GM18498 (cell line): ENCODE data around the gene TGFBR3.

ENCODE experiments used
- ATAC-seq: cut with Tn5 transposase; IDR thresholded peaks from one replicate; pipeline ENCODE4 v1.9.1; 2021; ENCODE audit warnings: mild to moderate bottlenecking, moderate library complexity; ENCODE audit not compliant: unreplicated experiment

The TGFBR3 gene

DNA sequence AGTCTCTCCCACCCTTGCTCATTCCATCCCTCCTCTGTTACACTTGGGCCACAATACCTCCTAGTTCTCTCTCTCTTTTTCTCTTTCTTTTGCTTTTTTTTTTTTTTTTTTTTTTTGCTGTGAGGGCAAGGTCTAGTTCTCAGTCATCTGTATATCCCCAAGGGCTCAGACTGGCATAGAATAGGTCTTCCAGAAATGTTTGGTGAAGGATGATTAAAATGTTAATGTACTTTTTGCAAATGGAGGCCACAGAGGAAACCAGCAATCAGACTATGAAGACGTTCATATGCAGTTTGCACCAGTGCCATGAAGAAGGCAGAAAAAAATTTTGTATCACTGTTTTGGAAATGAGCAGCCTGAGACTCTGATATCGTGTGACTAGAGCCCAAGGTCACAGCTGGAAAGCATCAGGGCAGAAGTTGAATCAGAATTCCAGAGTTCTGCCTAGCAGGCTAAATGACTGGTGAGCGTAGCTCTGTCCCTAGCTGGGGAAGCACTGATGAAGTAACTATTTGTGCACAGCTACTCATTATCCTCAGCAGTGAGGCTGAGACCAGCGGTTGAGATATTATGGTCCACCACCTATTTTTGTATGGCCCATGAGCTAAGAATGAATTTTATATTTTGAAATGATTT is 186.5 kb downstream of the TGFBR3 start:
- ATAC-seq: no peak

GRCh38 chr1:91697861-91698260 is 188.1 kb downstream of the TGFBR3 start:
- ATAC-seq: no peak

DNA sequence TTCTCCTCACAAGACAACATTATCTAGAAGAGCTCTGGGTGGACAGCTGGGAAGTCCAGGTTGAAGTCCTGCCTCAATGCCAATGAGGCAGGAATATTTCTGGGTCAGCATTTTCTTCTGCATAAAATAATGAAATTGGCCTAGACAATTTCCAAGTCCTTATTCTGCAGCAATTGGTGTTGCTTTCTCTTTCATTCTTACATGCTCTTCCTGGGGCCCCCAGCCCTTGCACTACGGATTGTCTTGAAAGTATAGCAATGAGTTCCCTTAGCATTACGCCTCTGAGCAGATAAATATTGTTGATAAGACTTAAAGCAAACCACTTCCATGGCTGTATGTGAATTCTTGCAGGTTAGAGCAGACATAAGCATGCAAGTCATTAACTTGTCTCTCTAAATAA is 188.5 kb downstream of the TGFBR3 start:
- ATAC-seq: peak; percentile 96

GRCh38 chr1:91696321-91696720 is 189.6 kb downstream of the TGFBR3 start:
- no peak for ATAC-seq

DNA sequence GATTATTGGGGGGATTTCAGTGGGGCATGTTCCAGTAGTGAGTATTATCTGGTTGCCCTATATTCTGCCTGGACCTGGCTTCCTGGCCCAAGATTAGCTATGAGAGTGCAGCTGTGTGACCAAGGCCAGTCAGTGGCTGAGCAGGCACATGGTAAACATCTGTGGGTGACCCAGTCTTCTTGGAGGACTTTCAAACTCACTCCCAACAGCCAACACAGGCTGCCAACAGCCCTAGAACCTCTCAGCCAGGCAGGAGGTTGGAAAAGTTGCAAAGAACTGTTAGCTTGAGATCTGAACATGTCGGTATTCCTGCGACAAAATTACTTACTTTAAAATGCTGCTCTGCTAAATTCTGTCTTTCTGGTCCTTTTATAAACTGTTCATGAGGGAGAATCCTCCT is 192.4 kb downstream of the TGFBR3 start:
- no peak for ATAC-seq

- ATAC-seq: no peak
Observed at GRCh38 chr1:91691525-91691924, 194.4 kb downstream of the TGFBR3 start.

DNA sequence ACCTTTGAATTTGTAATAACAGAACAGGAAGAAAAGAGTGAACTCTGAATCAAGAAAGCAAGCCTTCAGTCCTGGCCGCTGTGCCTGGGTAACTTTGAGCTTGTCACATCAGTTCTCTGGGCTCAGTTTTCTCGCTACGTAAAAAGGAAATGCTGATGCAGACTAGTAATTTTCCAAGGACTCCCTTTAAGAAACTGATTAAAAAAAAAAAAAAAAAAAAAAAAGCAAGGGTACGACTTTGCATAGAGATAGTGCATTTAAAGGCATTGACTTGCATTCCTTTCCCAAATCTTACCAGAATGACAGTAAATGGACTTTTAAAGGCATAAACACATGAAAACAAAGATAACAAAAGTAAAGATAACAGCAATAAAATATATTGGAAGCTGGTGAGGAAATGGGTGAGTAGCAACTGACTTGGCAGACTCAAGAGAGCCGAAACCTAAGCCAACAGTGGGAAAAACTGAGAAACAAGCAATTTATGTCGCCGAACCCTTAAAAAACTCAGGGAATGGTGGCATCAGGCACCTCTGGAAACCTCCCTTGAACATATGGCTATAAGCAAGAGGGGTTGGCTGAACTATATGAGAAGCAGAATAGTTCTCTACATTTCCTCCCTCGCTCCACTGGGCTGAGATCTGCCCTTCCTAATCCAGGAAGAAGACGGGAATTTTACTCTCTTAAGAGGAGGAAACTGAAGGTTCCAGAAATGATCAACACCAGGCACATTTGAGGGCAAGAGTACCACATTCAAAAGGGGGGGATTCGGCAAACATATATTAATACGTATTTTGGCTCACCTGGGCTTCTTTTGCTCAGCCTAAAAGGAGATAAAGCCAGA is 196.1 kb downstream of the TGFBR3 start:
- ATAC-seq: no peak

DNA sequence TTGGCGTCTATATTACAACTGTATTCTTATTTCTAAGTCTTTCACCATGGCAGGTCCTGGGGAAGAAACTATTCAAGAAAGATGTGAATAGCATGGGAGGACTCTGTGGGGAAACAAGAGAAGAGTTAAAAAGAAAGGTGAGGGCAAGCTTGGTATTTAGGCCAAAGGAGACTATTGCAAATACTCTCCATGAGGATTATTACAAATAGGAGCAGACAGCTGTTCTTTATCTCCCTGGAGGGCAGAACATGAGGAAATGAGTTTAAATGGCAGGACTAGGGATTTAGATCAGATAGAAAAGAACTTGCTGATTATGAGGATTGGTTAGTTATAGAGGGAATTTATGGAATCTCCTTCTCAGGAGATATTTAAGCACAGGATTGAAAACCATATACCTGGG is 198.5 kb downstream of the TGFBR3 start:
- no peak for ATAC-seq

- no peak for ATAC-seq
Observed at GRCh38 chr1:91685994-91686393, 200.0 kb downstream of the TGFBR3 start.

DNA sequence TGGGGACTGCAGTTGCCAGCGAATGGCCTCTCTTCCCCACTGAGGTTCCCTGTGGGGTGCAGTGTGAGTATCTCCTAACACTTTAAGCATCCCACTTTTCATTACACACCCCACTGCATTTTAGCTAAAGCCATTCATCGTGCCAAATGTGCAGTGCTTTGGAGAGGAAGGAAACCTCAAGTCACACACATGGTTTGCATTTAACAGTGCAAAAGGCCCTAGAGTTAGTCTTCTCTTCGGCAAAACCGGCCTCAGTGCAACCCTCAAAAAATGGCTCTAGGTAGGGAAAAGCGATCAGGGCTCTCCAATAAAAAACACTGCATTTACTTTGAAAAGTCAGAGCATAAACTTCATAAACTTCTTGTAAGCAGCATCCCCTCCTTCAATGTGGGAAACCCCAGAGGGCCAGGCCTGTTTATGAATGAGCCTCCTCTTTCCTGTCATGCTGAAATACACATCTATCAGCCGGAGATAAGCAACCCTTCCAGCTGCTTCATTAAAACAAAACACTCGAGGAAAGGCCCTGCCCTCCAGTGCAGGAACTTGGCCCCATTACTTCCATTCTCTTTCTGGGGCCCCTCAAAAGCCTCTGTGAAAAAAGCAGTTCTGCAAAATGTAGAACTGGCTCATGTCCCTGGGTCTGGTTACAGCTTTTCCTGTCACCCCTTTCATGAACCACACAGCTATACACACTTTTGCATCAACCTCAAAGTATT is 201.3 kb downstream of the TGFBR3 start:
- ATAC-seq: peak; percentile 51

- no peak for ATAC-seq
Observed at GRCh38 chr1:91683598-91683951, 202.4 kb downstream of the TGFBR3 start.

GRCh38 chr1:91682882-91683597 is 202.9 kb downstream of the TGFBR3 start:
- no peak for ATAC-seq

GRCh38 chr1:91680556-91681155 is 205.3 kb downstream of the TGFBR3 start:
- ATAC-seq: no peak

- ATAC-seq: no peak
Observed at GRCh38 chr1:91679446-91679845, 206.5 kb downstream of the TGFBR3 start.

- no peak for ATAC-seq
Observed at GRCh38 chr1:91676030-91676429, 209.9 kb downstream of the TGFBR3 start.

DNA sequence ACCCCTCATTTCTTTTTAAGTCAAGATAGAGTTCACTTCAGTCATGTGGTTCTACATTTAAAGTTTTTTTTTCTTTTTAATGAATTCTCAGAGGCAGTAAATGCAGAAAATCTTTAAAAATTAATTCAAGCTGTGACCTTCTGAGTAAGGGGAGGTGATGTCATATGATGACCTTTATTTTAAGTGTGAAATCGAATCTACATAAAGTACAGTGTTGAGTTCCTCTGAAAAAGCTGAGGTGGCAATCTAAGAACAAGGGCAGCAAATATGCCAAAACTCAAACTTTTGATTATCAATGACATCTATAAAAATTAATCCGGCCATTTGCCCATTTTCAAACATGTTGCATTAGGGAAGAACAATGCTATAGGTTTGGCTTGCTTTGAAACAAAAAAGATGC is 211.8 kb downstream of the TGFBR3 start:
- ATAC-seq: no peak

DNA sequence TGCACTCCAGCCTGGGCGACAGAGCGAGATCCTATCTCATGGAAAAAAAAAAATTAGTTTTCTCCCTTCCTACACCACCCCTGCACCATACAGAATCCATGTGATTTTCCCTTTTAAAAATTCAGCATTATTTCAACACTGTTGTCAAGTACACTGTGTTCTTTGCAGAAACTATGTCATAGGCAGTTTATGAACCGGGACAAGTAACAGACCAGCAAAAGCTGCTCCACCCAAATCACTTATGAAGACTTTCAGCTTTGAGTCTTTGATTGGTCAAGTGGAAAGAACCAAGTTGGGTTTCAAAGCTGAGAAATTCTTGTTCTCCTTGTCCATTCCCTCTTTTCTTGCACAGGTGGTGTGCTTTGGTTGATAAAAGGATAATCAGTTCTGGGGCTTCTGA is 212.3 kb downstream of the TGFBR3 start:
- ATAC-seq: no peak

- ATAC-seq: no peak
Observed at GRCh38 chr1:91672601-91673161, 213.3 kb downstream of the TGFBR3 start.

DNA sequence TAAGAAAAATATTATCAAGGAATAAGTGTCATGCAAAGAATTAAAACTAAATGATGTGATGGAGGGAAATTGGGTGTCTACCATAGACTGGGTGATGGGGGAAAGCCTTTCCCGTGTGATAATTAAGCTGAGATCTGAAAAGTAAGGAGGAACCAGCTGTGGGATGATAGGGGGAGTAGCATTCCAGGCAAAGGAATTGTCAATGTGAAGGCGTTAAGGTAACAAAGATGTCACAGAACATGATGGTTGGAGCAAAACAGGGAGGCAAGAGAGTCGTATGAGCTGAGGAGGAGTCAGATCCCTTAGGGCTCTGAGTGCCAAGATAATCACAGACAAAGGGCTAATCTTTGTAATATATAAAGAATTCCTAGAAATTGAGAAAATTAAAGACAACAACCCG is 215.2 kb downstream of the TGFBR3 start:
- no peak for ATAC-seq

DNA sequence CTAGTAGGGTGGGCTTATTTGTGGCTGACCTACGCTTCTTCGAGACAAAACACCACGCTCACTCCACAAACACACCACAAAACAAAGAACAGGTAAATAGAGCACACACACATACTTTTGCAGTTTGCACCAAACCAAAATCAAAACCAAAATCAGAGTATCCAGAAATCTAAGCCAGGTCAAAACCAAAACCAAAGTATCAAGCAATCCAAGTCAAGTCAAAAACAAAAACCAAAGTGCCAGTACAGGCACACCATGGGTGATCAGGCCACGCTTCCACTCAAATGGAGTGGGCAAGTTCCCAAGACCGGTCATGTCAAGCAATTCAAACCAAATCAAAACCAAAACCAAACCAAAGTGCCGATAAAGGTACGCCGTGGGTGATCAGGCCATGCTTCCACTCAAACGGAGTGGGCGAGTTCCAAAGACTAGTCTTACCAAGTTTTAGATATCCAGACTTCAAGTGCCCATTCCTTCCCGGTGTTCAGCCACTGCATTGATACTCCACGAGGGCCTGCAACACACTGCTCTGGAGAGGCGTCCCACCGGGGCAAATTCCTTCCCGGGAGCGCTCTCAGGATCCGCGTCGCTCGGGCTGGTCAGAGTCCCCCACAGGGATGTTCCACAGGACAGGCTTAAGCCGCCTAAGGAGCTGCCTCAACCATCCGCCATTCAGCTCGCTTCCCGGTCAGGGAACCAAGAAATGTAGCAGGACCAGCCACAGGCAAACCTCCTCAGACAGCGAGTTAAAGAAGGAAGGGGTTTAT is 216.2 kb downstream of the TGFBR3 start:
- ATAC-seq: no peak
